ENCODE data around the gene YWHAE. TPM values are rescaled to one million over a fixed set of nuclear protein-coding genes. Genes with fewer than 3 reads are reported as not detected.
"Not testable (repeated sequence)": the region's sequence is repeated elsewhere in the genome, so short reads cannot be mapped to it uniquely, and the experiment has no call there.

Gene YWHAE
- total RNA-seq, 1 donor from 2014 or later = 458 TPM

GRCh38 chr17:1315409-1315808 lies 84.6 kb downstream of the YWHAE start:
- Mint-ChIP-seq H3K27ac (ENCODE audit: unreplicated experiment) (no peak overlapping the region), H3K4me1 (ENCODE audit: unreplicated experiment) (peaks cover 7% of the 10 kb centered on the region), H3K4me3 (ENCODE audit: unreplicated experiment) (no peak overlapping the region), H3K36me3 (ENCODE audit: unreplicated experiment) (no peaks in the 10 kb centered on the region), H3K9me3 (ENCODE audit: unreplicated experiment) (no peaks in the 10 kb centered on the region), H3K27me3 (ENCODE audit: unreplicated experiment) (peaks cover 19% of the 10 kb centered on the region)
- no peak for TF ChIP-seq CTCF (IDR thresholded peaks at IDR 0.05)
- DNase-seq (ENCODE audit: extremely low spot score, unreplicated experiment) = no peak

DNA sequence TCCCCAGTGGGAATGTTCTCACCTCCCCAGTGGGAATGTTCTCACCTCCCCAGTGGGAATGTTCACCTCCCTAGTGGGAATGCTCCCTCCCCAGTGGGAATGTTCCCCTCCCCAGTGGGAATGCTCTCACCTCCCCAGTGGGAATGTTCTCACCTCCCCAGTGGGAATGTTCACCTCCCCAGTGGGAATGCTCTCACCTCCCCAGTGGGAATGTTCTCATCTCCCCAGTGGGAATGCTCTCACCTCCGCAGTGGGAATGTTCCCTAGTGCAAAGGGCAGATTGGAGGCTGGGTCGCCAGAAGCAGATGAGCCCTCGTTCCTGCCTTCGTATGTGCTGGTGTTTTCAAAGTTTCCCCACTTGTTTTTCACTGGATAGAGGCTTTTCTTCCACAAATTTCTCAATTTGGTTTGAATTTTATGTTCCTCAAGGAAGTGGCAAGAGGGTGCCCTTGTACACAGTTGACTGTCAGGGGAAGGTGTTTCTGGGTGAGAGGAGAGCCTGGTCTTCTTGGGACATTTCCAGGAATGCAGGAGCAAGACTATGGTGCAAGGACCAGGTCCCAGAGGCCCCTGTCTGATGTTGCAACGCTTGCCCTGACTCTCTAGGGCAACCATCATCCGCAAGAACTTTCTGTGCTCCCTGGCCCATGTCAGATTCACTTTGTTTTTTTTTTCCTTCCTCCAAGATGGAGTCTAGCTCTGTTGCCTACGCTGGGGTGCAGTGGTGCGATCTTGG lies 86.6 kb downstream of the YWHAE start:
- no peak for TF ChIP-seq CTCF (IDR thresholded peaks at IDR 0.05)
- Mint-ChIP-seq H3K36me3 (ENCODE audit: unreplicated experiment) (no peaks in the 10 kb centered on the region), H3K4me1 (ENCODE audit: unreplicated experiment) (peaks cover 7% of the 10 kb centered on the region), H3K9me3 (ENCODE audit: unreplicated experiment) (no peaks in the 10 kb centered on the region), H3K4me3 (ENCODE audit: unreplicated experiment) (no peak overlapping the region), H3K27ac (ENCODE audit: unreplicated experiment) (no peak overlapping the region), H3K27me3 (ENCODE audit: unreplicated experiment) (peaks cover 16% of the 10 kb centered on the region)
- DNase-seq (ENCODE audit: extremely low spot score, unreplicated experiment) = no peak

GRCh38 chr17:1312261-1312870 lies 87.7 kb downstream of the YWHAE start:
- Mint-ChIP-seq H3K27me3 (ENCODE audit: unreplicated experiment) (peaks cover 16% of the 10 kb centered on the region), H3K4me3 (ENCODE audit: unreplicated experiment) (no peak overlapping the region), H3K27ac (ENCODE audit: unreplicated experiment) (no peak overlapping the region), H3K9me3 (ENCODE audit: unreplicated experiment) (no peaks in the 10 kb centered on the region), H3K4me1 (ENCODE audit: unreplicated experiment) (peaks cover 7% of the 10 kb centered on the region), H3K36me3 (ENCODE audit: unreplicated experiment) (no peaks in the 10 kb centered on the region)
- no peak for TF ChIP-seq CTCF (IDR thresholded peaks at IDR 0.05)
- no peak for DNase-seq (ENCODE audit: extremely low spot score, unreplicated experiment)

DNA sequence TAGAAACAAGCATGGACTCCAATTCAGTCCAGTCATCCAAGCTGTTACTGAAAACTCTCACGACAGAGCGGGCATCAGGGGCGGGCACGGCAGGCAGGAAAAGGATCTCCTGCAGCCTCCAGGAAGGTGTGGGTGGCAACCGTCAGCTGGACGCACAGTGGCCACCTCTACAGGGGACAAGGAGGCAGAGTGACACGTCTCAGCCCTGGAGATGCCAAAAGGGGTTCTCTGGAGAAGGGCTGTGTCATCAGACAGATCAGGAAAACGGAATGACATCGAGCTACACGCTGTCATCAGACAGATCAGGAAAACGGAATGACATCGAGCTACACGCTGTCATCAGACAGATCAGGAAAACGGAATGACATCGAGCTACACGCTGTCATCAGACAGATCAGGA lies 92.2 kb downstream of the YWHAE start:
- H3K27me3 Mint-ChIP-seq (ENCODE audit: unreplicated experiment); H3K27ac Mint-ChIP-seq (ENCODE audit: unreplicated experiment); H3K4me1 Mint-ChIP-seq (ENCODE audit: unreplicated experiment); H3K36me3 Mint-ChIP-seq (ENCODE audit: unreplicated experiment); H3K4me3 Mint-ChIP-seq (ENCODE audit: unreplicated experiment); H3K9me3 Mint-ChIP-seq (ENCODE audit: unreplicated experiment); DNase-seq (ENCODE audit: extremely low spot score, unreplicated experiment): not testable (repeated sequence)

DNA sequence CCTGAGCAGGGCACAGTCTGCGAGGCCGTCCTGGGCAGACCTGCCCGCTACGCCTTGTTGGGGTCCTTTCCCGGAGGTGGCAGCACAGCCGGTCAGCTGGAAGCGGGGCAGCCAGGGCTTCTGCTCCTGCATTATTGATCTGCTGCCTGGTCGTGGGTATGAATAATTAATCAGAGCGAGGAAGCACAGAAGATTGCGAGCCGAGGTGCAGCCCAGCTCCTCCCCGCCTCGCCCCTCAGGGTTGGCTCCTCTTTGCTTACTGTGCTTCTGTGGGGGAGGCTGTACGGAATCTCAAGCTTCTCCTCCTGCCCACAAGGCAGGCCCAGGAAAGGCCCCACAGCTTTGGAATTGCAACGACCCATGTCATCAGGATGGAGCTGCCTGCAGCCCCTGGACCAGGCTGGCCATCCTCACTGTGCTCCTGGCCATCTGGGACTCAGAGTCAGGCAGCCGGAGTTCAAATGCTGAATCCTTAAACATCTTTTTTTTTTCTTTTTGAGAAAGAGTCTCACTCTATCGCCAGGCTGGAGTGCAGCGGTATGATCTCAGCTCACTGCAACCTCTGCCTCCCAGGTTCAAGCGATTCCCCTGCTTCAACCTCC lies 95.0 kb downstream of the YWHAE start:
- H3K27ac Mint-ChIP-seq (ENCODE audit: unreplicated experiment) = no peak overlapping the region
- H3K4me3 Mint-ChIP-seq (ENCODE audit: unreplicated experiment) = no peak overlapping the region
- peaks cover 8% of the 10 kb centered on the region for H3K27me3 Mint-ChIP-seq (ENCODE audit: unreplicated experiment)
- no peaks in the 10 kb centered on the region for H3K9me3 Mint-ChIP-seq (ENCODE audit: unreplicated experiment)
- TF ChIP-seq CTCF (IDR thresholded peaks at IDR 0.05) = no peak
- no peak for DNase-seq (ENCODE audit: extremely low spot score, unreplicated experiment)
- peaks cover 2% of the 10 kb centered on the region for H3K4me1 Mint-ChIP-seq (ENCODE audit: unreplicated experiment)
- no peaks in the 10 kb centered on the region for H3K36me3 Mint-ChIP-seq (ENCODE audit: unreplicated experiment)

Data from osteocyte (in vitro differentiated cells).